GM21737 (cell line): ENCODE data around the gene CCDC141.

Experiments
- ATAC-seq: cut with Tn5 transposase; IDR thresholded peaks from one replicate; pipeline ENCODE4 v1.9.1; 2021; ENCODE audit warnings: mild to moderate bottlenecking, moderate library complexity; ENCODE audit not compliant: unreplicated experiment

The CCDC141 gene

GRCh38 chr2:178874529-178875240, 175.3 kb downstream of the CCDC141 start:
- ATAC-seq = no peak

GRCh38 chr2:178873912-178874311, 176.0 kb downstream of the CCDC141 start:
- ATAC-seq = no peak

- ATAC-seq = no peak
Observed at GRCh38 chr2:178871536-178871935, 178.4 kb downstream of the CCDC141 start.

GRCh38 chr2:178870703-178871102, 179.2 kb downstream of the CCDC141 start:
- ATAC-seq = no peak

- no peak for ATAC-seq
Observed at GRCh38 chr2:178865999-178866398, 183.9 kb downstream of the CCDC141 start.

- no peak for ATAC-seq
Observed at GRCh38 chr2:178865146-178865936, 184.6 kb downstream of the CCDC141 start.

- no peak for ATAC-seq
Observed at GRCh38 chr2:178863856-178864620, 185.9 kb downstream of the CCDC141 start.

- ATAC-seq = no peak
Observed at GRCh38 chr2:178863130-178863855, 186.6 kb downstream of the CCDC141 start.

- no peak for ATAC-seq
Observed at GRCh38 chr2:178860551-178860950, 189.4 kb downstream of the CCDC141 start.

- ATAC-seq = no peak
Observed at GRCh38 chr2:178859730-178860129, 190.2 kb downstream of the CCDC141 start.

GRCh38 chr2:178858896-178859625, 190.9 kb downstream of the CCDC141 start:
- ATAC-seq = no peak

- no peak for ATAC-seq
Observed at GRCh38 chr2:178855151-178855550, 194.8 kb downstream of the CCDC141 start.

GRCh38 chr2:178848335-178848734, 201.6 kb downstream of the CCDC141 start:
- no peak for ATAC-seq

- ATAC-seq = no peak
Observed at GRCh38 chr2:178846458-178846802, 203.5 kb downstream of the CCDC141 start.

GRCh38 chr2:178845566-178846457, 204.1 kb downstream of the CCDC141 start:
- ATAC-seq = no peak

- no peak for ATAC-seq
Observed at GRCh38 chr2:178844701-178845100, 205.2 kb downstream of the CCDC141 start.

- no peak for ATAC-seq
Observed at GRCh38 chr2:178844269-178844668, 205.7 kb downstream of the CCDC141 start.

- ATAC-seq = no peak
Observed at GRCh38 chr2:178843697-178844096, 206.2 kb downstream of the CCDC141 start.

GRCh38 chr2:178836807-178837206, 213.1 kb downstream of the CCDC141 start:
- no peak for ATAC-seq
